ENCODE data around the gene ZNF605.
"Not testable (repeated sequence)": the region's sequence is repeated elsewhere in the genome, so short reads cannot be mapped to it uniquely, and the experiment has no call there.

ZNF605 gene

GRCh38 chr12:132904718-132905328, 51.3 kb downstream of the ZNF605 start:
- DNase-seq, result peak; percentile 80 to 84
- TF ChIP-seq GATA1 (IDR thresholded peaks at IDR 0.05; ENCODE audit: low read depth, low read length) (no peak), POLR2A (IDR thresholded peaks at IDR 0.05; ENCODE audit: low read length) (no peak)

DNA sequence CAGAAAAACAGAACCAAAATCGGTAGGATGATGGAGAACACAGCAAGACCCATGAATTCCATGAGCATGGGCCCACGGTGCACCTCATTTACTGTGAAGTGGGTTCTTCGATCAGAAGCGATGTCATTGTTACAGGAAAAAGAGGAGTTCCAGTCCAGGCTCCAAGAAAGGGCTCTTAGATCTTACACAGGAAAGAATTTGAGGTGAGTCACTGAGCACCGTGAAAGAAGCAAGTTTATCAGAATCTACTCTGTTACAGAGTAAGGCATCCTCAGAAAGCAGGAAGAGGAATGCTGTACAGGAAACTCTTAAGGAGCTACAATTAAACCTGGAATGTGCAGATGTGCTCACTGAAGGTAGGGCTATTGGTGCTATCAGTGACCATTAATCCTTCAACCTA, 57.1 kb downstream of the ZNF605 start:
- no peak for DNase-seq
- TF ChIP-seq POLR2A (IDR thresholded peaks at IDR 0.05; ENCODE audit: low read length) (no peak), GATA1 (IDR thresholded peaks at IDR 0.05; ENCODE audit: low read depth, low read length) (no peak)

DNA sequence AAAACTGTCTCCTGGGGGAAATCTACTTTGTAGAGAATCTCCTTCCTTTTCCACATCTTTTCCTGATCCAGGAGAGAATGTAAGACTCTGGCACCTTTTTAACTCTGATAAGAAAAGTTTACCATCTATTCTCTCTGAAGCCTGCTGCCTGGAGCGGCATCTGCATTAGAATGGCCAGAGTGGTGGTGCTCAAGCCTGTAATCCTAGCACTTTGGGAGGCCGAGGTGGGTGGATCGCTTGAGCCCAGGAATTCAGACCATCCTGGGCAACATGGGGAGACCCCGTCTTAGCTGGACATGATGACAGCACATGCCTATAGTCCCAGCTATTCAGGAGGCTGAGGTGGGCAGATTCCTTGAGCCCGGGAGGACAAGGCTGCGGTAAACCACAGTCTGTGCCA, 67.3 kb downstream of the ZNF605 start:
- no peak for DNase-seq
- TF ChIP-seq GATA1 (IDR thresholded peaks at IDR 0.05; ENCODE audit: low read depth, low read length) (no peak), POLR2A (IDR thresholded peaks at IDR 0.05; ENCODE audit: low read length) (no peak)

DNA sequence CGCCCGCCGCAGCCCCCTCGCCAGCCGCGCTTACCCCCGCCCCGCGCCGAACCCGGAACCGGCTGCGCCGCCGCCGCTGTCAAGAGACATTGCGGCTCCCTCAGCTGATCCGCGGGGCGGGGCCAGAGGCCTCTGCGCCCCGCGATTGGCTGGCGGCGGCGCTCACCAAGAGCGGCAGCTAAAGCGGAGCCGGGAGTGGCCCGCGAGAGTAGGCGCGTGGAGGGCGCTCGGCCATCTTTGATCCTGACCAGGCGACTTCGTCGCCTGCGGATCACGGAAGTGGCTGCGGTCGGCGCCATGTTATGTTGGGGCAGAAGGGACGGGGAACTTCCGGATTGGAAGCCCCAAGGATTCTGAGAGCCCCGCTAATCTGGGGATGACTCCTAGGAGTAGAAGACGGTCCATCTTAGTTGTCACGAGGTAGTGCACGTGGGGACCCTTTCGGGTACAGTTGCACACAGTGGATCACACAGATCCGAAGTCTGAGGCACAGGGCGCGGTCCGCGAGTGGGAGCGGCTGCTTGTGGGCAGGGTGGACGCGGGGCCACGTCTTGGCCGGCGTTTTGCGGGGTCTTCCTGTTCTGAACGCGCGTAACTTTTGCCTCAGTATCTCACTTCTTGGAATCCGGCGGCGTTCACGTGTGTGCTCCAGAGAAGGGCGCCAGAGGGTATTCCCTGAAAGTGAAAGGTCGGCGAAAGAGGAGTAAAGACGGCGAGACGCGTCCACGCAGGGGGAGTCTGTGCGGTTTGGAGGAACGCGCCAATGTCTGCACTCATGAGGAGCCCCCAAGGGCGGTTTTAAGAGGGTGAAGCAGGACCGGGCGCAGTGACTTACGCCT, 68.4 kb downstream of the ZNF605 start, which contains the start of gene CHFR:
Gene CHFR (minus strand): TSS at position 93 of the 839 bp plus-strand sequence. CDS start 277 bp downstream, outside the sequence.
- TF ChIP-seq GATA1 (IDR thresholded peaks at IDR 0.05; ENCODE audit: low read depth, low read length) (no peak), POLR2A (IDR thresholded peaks at IDR 0.05; ENCODE audit: low read length) (peak; percentile 85)
- peak; percentile 97 to 98 for DNase-seq

DNA sequence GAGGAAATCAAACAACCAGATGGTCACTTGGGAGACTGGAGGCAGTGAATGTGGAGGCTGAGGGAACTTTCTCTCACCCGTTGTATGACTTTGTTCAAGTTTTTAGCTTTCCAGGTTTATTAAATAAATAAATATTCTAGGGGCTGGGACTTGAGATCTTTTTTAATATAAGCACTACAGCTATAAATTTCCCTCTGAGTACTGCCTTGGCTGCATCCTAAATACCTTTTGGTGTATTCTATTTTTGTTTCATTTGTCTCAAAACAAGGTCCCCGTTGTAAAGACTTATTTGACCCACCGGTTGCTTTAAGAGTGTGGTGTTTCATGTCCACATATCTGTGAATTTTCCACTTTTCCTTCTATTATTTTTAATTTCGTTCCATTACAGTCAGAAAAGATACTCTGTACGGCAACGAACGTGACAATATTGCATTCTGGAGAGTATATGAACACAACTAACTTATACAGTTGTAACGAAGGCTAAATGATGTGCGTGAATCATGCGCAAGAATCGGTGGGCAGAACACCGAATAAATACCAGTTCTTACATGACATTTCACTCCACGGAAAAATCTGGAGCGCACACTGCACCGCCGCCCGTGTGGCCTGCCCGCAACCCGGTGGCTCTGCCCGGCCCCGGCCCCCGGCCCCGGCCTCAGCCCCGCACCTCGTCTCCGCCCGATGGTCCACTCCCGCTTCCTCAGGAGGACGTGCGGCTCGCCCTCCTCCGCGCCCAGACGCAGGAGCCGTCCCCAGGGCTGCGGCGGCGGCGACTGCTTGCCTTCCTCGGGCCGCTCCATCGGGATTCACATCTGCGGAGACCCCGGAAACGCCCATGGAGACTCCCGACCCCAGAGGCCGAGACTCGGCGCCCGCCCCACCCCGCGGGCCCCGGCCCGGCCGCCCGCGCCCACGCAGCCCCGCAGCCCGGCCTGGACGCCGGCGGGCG, 69.3 kb downstream of the ZNF605 start:
- no peak for TF ChIP-seq GATA1 (IDR thresholded peaks at IDR 0.05; ENCODE audit: low read depth, low read length)
- no peak for TF ChIP-seq POLR2A (IDR thresholded peaks at IDR 0.05; ENCODE audit: low read length)
- DNase-seq, result peak; percentile 63 to 66

GRCh38 chr12:132881818-132882217, 74.3 kb downstream of the ZNF605 start:
- no peak for TF ChIP-seq POLR2A (IDR thresholded peaks at IDR 0.05; ENCODE audit: low read length)
- no peak for TF ChIP-seq GATA1 (IDR thresholded peaks at IDR 0.05; ENCODE audit: low read depth, low read length)
- no peak for DNase-seq

GRCh38 chr12:132874620-132875019, 81.5 kb downstream of the ZNF605 start:
- not testable (repeated sequence) for DNase-seq

- TF ChIP-seq GATA1 (IDR thresholded peaks at IDR 0.05; ENCODE audit: low read depth, low read length) (no peak), POLR2A (IDR thresholded peaks at IDR 0.05; ENCODE audit: low read length) (no peak)
- no peak for DNase-seq
These were observed 81.9 kb downstream of the ZNF605 start for GRCh38 chr12:132874175-132874574.

- DNase-seq, result no peak
- no peak for TF ChIP-seq GATA1 (IDR thresholded peaks at IDR 0.05; ENCODE audit: low read depth, low read length)
- no peak for TF ChIP-seq POLR2A (IDR thresholded peaks at IDR 0.05; ENCODE audit: low read length)
These were observed 82.4 kb downstream of the ZNF605 start for GRCh38 chr12:132873724-132874123.

DNA sequence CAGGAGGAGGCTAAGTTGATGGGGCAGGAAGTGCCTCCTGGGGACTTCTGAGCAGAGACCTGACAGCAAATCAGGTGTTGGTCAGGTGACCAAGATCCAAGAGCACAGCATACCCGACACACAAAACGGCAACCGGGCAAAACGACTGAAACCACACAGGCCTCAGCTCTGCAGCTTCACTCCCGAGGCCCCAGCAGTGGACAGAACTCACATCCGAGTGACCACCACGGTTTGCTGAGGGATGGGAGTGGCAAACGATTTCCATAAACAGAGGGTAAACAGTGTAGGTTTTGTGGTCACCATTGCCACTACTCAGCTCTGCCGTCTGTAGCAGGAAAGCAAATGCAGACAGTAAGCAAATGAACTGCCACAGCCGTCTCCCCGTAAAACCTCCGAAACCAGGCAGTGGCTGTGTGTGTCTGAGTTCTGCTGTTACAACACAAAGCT, 83.1 kb downstream of the ZNF605 start:
- no peak for TF ChIP-seq GATA1 (IDR thresholded peaks at IDR 0.05; ENCODE audit: low read depth, low read length)
- TF ChIP-seq POLR2A (IDR thresholded peaks at IDR 0.05; ENCODE audit: low read length), result no peak
- no peak for DNase-seq

- TF ChIP-seq GATA1 (IDR thresholded peaks at IDR 0.05; ENCODE audit: low read depth, low read length) (no peak), POLR2A (IDR thresholded peaks at IDR 0.05; ENCODE audit: low read length) (no peak)
- DNase-seq, result no peak
These were observed 83.8 kb downstream of the ZNF605 start for GRCh38 chr12:132872073-132872855.

- no peak for TF ChIP-seq GATA1 (IDR thresholded peaks at IDR 0.05; ENCODE audit: low read depth, low read length)
- no peak for TF ChIP-seq POLR2A (IDR thresholded peaks at IDR 0.05; ENCODE audit: low read length)
- DNase-seq, result no peak
These were observed 86.6 kb downstream of the ZNF605 start for GRCh38 chr12:132869551-132869950.
